HepG2 (cell line): ENCODE results near the gene SLC6A6.

Experiments used
- CHD2 ChIP-seq: IDR thresholded peaks from 2 replicates; pipeline ENCODE4 v1.6.1; 2011; ENCODE audit warnings: low read depth, low read length, improper control_type of control experiment
- KLF13 ChIP-seq: sonication (generic); formaldehyde crosslinking; IDR thresholded peaks from 2 replicates; pipeline ENCODE4 v1.4.0; 2020; ENCODE audit warnings: mild to moderate bottlenecking, missing genetic modification reagents
- NR1H2 ChIP-seq: sonication (generic); formaldehyde crosslinking; IDR thresholded peaks from 2 replicates; pipeline ENCODE4 v1.8.1; 2022; ENCODE audit warnings: low read depth, missing genetic modification reagents, borderline replicate concordance
- POLR2AphosphoS5 ChIP-seq: IDR thresholded peaks from 2 replicates; pipeline ENCODE4 v1.6.1; 2012; ENCODE audit warnings: low read depth, low read length
- SP2 ChIP-seq: sonication (generic); formaldehyde crosslinking; IDR thresholded peaks from 2 replicates; pipeline ENCODE4 v1.5.1; 2020; ENCODE audit warnings: mild to moderate bottlenecking, missing genetic modification reagents
- TAF1 ChIP-seq: sonication (generic); formaldehyde crosslinking; IDR thresholded peaks from 2 replicates; pipeline ENCODE4 v1.4.0; 2020; ENCODE audit warnings: missing genetic modification reagents
- ZNF205 ChIP-seq: IDR thresholded peaks from 2 replicates; pipeline ENCODE4 v1.6.1; 2018; ENCODE audit warnings: missing biosample characterization, missing genetic modification reagents
- ZNF30 ChIP-seq: sonication (generic); formaldehyde crosslinking; IDR thresholded peaks from 2 replicates; pipeline ENCODE4 v1.5.0; 2020; ENCODE audit warnings: mild to moderate bottlenecking, missing genetic modification reagents
- TF ChIP-seq, protein P1 (sequence below): sonication (generic); formaldehyde crosslinking; IDR thresholded peaks from 2 replicates; pipeline ENCODE4 v1.9.0; 2021; ENCODE audit warnings: missing genetic modification reagents, borderline replicate concordance
- TF ChIP-seq, protein P2 (sequence below): sonication (generic); formaldehyde crosslinking; IDR thresholded peaks from 2 replicates; pipeline ENCODE4 v1.5.0; 2020; ENCODE audit warnings: mild to moderate bottlenecking, missing genetic modification reagents, moderate library complexity

DNA sequence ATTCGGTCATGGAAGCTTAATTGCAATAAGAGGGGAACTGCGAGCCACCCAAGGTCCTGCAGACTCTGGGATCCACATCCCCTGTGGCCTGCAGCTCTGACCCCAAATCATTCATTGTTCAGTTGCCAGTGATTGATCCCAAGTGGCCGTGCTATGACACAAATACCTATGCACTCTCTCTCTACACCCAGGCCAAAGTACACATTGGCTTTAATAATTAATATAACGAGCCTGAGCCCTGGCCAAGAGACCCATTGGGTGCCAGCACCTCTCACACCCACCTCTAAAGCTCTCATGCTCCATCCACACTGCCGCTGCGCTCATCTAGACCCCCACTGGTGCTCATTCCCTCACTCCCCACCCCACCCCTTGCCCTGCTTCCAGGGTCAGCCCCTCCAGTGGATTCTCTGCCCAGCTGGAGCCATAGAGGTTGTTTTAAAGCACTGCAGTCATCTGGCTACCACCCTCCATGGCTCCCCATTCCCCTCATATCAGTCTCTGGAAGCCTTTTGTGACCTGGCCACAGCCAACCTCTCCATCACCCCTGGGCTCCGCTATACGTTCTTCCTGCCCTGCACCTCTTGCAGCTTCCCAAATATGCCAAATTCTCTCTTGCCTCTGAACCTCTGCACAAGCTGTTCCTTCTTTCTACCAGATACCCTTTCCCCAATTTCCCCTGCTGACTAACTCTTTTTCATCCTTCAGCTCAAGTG is 37.7 kb upstream of the SLC6A6 start:
- TF ChIP-seq ZNF30 (no peak), SP2 (CRISPR knock-in tag) (no peak), KLF13 (no peak), POLR2AphosphoS5 (no peak), TAF1 (CRISPR knock-in tag) (no peak), ZNF205 (CRISPR knock-in tag) (no peak), CHD2 (no peak), NR1H2 (CRISPR knock-in tag) (no peak)
- TF ChIP-seq, protein P1, sequence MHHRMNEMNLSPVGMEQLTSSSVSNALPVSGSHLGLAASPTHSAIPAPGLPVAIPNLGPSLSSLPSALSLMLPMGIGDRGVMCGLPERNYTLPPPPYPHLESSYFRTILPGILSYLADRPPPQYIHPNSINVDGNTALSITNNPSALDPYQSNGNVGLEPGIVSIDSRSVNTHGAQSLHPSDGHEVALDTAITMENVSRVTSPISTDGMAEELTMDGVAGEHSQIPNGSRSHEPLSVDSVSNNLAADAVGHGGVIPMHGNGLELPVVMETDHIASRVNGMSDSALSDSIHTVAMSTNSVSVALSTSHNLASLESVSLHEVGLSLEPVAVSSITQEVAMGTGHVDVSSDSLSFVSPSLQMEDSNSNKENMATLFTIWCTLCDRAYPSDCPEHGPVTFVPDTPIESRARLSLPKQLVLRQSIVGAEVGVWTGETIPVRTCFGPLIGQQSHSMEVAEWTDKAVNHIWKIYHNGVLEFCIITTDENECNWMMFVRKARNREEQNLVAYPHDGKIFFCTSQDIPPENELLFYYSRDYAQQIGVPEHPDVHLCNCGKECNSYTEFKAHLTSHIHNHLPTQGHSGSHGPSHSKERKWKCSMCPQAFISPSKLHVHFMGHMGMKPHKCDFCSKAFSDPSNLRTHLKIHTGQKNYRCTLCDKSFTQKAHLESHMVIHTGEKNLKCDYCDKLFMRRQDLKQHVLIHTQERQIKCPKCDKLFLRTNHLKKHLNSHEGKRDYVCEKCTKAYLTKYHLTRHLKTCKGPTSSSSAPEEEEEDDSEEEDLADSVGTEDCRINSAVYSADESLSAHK (CRISPR knock-in tag): no peak
- TF ChIP-seq, protein P2, sequence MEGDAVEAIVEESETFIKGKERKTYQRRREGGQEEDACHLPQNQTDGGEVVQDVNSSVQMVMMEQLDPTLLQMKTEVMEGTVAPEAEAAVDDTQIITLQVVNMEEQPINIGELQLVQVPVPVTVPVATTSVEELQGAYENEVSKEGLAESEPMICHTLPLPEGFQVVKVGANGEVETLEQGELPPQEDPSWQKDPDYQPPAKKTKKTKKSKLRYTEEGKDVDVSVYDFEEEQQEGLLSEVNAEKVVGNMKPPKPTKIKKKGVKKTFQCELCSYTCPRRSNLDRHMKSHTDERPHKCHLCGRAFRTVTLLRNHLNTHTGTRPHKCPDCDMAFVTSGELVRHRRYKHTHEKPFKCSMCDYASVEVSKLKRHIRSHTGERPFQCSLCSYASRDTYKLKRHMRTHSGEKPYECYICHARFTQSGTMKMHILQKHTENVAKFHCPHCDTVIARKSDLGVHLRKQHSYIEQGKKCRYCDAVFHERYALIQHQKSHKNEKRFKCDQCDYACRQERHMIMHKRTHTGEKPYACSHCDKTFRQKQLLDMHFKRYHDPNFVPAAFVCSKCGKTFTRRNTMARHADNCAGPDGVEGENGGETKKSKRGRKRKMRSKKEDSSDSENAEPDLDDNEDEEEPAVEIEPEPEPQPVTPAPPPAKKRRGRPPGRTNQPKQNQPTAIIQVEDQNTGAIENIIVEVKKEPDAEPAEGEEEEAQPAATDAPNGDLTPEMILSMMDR (CRISPR knock-in tag): no peak
